Panc1 (cell line): ENCODE measurements around the gene NCKAP5.

Experiments used
- CTCF ChIP-seq: fragments of 450-650 bp; IDR thresholded peaks from 2 replicates; pipeline ENCODE4 v1.5.1; 2017; ENCODE audit warnings: mild to moderate bottlenecking
- POLR2AphosphoS5 ChIP-seq: IDR thresholded peaks from 2 replicates; pipeline ENCODE4 v1.6.1; 2012; ENCODE audit warnings: mild to moderate bottlenecking, low read depth, low read length, moderate library complexity
- TCF7L2 ChIP-seq: IDR thresholded peaks from 2 replicates; pipeline ENCODE4 v1.6.1; 2011; ENCODE audit warnings: mild to moderate bottlenecking, low read depth, low read length, inconsistent platforms

GRCh38 chr2:133452583-133452982 is 115.7 kb downstream of the NCKAP5 start:
- no peak for TF ChIP-seq CTCF
- TF ChIP-seq TCF7L2 = no peak
- no peak for TF ChIP-seq POLR2AphosphoS5
